Prostate gland (tissue), 2 donors: ENCODE results near the gene PAPLN.

Source experiments
- POLR2A ChIP-seq: fragments of 450-650 bp; IDR thresholded peaks from one replicate; pipeline ENCODE4 v1.6.1; 2016; ENCODE audit warnings: antibody characterized with exemption, mild to moderate bottlenecking
- POLR2AphosphoS5 ChIP-seq: sonication (generic); formaldehyde crosslinking; IDR thresholded peaks from one replicate; pipeline ENCODE4 v1.6.1; 2017; ENCODE audit warnings: antibody characterized with exemption
- TF ChIP-seq, protein P1 (sequence below), 4 experiments: fragments of 200-600 bp in 2 of 4; fragments of 450-650 bp in 2 of 4; sonication (generic) in 2 of 4; IDR thresholded peaks; 1 replicate in 3 of 4; 2 replicates in 1 of 4; pipeline ENCODE4 v1.5.1; 2016 to 2019; ENCODE audit warnings: antibody characterized with exemption in 4 of 4, mild to moderate bottlenecking in 2 of 4, moderate library complexity in 2 of 4

DNA sequence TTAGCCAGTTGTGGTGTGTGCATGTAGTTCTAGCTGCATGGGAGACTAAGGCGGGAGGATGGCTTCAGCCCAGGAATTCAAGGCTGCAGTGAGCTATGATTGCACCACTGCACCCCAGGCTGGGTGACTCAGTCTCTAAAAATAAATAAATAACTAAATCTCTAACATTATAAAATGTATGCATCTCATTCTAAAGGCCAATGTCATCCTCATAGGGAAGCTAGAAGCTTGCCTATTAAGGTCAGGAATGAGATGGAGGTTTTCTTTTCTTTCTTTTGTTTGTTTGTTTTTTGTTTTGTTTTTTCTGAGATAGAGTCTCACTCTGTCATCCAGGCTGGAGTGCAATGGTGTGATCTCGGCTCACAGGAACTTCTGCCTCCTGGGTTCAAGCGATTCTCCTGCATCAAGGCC lies 48.8 kb upstream of the PAPLN start:
- TF ChIP-seq, protein P1, sequence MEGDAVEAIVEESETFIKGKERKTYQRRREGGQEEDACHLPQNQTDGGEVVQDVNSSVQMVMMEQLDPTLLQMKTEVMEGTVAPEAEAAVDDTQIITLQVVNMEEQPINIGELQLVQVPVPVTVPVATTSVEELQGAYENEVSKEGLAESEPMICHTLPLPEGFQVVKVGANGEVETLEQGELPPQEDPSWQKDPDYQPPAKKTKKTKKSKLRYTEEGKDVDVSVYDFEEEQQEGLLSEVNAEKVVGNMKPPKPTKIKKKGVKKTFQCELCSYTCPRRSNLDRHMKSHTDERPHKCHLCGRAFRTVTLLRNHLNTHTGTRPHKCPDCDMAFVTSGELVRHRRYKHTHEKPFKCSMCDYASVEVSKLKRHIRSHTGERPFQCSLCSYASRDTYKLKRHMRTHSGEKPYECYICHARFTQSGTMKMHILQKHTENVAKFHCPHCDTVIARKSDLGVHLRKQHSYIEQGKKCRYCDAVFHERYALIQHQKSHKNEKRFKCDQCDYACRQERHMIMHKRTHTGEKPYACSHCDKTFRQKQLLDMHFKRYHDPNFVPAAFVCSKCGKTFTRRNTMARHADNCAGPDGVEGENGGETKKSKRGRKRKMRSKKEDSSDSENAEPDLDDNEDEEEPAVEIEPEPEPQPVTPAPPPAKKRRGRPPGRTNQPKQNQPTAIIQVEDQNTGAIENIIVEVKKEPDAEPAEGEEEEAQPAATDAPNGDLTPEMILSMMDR (IDR thresholded peaks at IDR 0.05) = no peak
- TF ChIP-seq POLR2A = no peak
- no peak for TF ChIP-seq POLR2AphosphoS5
